HG03469 (cell line): ENCODE results near the gene PRPF39.
A peak's percentile ranks its signal among the peaks of the same experiment; 100 is the strongest.
"Not testable (repeated sequence)": the region's sequence is repeated elsewhere in the genome, so short reads cannot be mapped to it uniquely, and the experiment has no call there.

Experiments used
- ATAC-seq: cut with Tn5 transposase; IDR thresholded peaks from one replicate; pipeline ENCODE4 v1.9.1; 2021; ENCODE audit warnings: mild to moderate bottlenecking, moderate library complexity, moderate number of reproducible peaks; ENCODE audit not compliant: unreplicated experiment

PRPF39 gene

DNA sequence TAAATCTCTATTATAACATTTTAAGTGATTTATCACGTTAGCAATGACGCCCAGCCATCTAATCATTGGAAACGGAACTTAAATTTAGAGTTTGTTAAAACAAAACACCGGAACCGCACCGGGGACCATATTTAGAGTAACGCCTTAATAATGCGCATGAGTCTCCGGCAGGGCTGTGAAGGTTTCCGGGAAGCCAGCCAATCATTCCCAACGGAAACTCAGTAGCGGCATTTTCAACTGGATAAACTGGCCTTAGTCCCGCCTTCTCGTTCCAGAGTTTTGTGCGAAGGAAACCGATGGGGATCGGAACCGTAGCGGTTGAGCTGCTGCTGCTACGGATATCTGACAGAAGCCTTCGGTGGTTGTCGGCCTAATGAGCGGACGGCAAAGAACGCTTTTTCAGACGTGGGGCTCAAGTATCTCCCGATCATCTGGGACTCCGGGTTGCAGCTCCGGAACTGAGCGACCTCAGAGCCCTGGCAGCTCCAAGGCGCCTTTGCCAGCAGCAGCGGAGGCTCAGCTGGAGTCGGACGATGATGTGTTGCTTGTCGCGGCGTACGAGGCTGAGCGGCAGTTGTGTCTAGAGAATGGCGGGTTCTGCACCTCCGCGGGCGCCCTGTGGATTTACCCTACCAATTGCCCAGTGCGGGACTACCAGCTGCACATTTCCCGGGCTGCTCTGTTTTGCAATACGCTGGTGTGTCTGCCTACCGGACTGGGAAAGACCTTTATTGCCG is 51.9 kb downstream of the PRPF39 start, which contains the start of gene FANCM:
TSS of gene FANCM (plus strand) at position 272 of the 737 bp plus-strand sequence. CDS start at position 374, 102 bp downstream.
- peak; percentile 23 for ATAC-seq

DNA sequence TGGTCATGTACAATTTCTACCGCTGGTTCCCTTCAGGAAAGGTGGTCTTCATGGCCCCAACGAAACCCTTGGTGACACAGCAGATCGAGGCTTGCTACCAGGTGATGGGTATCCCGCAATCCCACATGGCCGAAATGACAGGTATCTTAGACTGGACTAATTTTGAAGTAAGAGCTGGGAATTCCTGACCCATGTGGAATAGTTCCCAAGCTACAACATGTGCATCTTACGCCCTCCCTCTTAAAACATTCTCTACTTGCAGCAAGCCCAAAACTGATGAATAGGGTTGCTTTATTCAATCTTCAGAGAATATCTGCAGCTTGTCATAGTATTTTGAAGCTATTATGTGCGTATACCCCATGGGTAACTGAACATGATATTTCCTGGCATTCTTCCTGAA is 52.5 kb downstream of the PRPF39 start:
- no peak for ATAC-seq

DNA sequence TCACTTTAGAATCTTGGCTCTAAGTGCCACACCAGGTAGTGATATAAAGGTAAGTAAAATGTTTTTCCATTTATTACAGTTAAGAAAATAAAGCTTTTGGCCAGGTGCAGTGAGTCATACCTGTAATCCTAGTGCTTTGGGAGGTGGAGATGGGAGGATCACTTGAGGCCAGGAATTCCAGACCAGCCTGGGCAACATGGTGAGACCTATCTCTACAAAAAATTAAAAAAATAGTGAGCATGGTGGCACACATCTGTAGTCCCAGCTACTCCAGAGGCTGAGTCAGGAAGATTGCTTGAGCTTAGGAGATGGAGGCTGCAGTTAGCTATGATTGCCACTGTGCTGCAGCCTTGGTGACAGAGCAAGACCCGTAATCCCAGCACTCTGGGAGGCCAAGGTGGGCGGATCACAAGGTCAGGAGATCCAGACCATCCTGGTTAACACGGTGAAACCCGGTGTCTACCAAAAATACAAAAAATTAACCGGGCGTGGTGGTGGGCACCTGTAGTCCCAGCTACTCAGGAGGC is 56.8 kb downstream of the PRPF39 start:
- no peak for ATAC-seq

DNA sequence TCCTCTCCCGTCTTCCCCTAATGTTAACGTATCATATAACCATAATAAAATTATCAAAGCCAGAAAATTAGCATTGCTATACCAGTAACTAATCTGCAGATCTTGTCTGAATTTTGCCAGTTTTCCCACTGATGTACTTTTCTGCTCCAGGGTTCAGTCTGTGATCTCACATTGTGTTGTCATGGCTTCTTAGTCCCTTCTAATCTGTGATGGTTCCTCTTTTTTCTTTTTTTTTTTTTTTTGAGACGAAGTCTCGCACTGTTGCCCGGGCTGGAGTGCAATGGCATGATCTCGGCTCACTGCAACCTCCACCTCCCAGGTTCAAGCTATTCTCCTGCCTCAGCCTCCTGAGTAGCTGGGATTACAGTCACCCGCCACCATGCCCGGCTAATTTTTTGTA is 58.2 kb downstream of the PRPF39 start:
- not testable (repeated sequence) for ATAC-seq

DNA sequence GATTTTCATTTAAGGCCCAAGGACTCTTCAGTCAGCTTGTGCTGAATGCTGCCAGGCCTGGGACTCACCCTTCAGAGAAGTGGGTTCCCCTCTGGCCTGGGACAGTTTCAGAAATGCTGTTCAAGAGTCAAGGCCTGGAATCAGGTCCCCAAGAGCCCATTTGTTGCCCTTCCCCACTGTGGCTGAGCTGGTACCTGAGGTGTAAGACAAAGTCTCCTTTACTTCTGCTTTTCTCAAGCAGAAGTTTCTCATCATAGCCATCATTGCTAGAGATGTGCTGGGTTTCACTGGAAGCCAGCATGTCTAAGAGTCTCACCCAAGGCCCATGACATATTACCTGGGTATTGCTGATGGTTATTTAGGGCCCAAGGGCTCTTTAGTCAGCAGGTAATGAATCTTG is 60.7 kb downstream of the PRPF39 start:
- ATAC-seq, result peak; percentile 56

DNA sequence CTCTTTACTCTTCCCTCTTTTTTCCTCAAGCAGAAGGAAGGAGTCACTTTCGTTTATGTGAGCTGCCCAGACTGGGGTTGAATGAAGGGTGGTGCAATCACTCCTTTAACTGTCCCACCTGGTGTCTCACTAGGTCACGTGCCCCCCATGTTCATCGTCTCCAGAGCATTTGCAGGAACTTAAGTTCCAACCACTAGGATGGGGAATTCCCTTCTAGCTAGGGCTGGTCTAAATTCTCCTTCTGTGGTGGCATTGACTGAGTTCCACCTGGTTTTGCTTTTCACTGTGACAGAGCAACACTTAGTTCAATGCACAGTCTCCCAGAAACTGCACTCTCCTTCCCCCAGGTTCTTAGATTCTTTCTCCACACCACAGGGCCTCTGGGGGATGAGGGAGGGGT is 61.3 kb downstream of the PRPF39 start:
- ATAC-seq, result no peak

DNA sequence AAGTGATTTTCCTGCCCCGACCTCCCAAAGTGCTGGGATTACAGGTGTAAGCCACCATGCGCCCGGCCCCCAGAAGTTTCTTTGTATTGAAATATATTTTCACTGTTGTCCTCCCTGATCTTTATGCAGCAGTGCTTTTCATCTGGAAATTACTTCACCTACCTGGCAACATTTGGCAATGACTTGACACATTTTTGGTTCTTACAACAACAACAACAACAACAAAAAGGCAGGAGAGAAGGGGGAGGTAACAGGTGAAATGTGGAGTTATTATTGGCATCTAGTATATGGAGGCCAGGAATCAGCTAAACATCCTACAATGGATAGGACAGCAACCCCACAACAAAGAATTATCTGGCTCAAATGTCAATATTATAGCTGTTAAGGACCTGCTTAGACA is 65.7 kb downstream of the PRPF39 start:
- no peak for ATAC-seq

DNA sequence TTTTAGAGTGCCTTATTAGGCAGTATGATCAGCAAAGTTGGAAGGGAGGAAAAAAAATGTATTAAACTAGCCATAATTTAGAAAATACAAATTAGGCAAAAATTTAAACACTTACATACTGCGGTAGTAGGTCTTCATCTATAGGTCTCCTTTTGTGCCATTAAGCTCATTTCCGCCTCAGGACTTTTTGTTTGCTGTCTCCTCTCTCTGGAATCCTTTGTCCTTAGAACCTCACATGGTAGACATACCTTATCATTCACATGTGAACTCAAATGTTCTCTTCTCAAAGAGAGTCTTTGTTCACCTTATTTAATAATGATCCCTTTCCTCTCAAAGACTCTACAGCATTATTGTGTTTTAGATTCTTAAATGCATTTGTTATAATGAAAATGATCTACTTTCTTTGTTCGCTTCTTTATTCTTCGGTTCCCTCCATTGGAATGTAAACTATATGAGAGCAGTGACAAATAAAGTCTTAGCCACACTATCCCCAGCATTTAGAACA is 66.5 kb downstream of the PRPF39 start:
- no peak for ATAC-seq

DNA sequence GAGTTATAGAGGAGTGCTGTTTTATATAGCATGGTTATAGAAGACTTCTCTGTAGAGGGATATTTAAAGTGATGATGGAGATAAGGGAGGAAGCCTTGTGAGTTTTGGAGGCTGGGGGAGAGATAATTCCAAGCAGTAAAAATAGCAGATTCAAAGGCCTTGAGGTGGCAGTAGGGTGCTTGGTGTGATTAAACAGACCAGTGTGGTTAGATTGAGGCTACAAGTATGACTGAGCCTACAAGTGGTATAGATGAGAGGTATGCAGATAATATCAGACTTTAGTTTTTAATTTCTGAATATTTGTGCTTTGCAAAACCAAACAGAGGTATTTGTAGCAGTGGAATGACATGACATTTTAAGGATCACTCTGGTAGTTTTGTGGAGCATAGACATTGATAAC is 72.2 kb downstream of the PRPF39 start:
- ATAC-seq, result peak; percentile 73
